Stimulated activated CD4-positive, alpha-beta T cell treated with anti-CD3 and anti-CD28 coated beads, Interleukin-12 subunit alpha, Interleukin-12 subunit beta, amount 100 ng/mL, for 4 hours (primary cell): ENCODE results near the gene GAL3ST3.
A peak's percentile ranks its signal among the peaks of the same experiment; 100 is the strongest.
"Not testable (repeated sequence)": the region's sequence is repeated elsewhere in the genome, so short reads cannot be mapped to it uniquely, and the experiment has no call there.

Experiments
- DNase-seq: peaks from one replicate; pipeline ENCODE4 v3.0.0-alpha.2; 2020

Gene GAL3ST3, protein sequence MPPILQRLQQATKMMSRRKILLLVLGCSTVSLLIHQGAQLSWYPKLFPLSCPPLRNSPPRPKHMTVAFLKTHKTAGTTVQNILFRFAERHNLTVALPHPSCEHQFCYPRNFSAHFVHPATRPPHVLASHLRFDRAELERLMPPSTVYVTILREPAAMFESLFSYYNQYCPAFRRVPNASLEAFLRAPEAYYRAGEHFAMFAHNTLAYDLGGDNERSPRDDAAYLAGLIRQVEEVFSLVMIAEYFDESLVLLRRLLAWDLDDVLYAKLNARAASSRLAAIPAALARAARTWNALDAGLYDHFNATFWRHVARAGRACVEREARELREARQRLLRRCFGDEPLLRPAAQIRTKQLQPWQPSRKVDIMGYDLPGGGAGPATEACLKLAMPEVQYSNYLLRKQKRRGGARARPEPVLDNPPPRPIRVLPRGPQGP

DNA sequence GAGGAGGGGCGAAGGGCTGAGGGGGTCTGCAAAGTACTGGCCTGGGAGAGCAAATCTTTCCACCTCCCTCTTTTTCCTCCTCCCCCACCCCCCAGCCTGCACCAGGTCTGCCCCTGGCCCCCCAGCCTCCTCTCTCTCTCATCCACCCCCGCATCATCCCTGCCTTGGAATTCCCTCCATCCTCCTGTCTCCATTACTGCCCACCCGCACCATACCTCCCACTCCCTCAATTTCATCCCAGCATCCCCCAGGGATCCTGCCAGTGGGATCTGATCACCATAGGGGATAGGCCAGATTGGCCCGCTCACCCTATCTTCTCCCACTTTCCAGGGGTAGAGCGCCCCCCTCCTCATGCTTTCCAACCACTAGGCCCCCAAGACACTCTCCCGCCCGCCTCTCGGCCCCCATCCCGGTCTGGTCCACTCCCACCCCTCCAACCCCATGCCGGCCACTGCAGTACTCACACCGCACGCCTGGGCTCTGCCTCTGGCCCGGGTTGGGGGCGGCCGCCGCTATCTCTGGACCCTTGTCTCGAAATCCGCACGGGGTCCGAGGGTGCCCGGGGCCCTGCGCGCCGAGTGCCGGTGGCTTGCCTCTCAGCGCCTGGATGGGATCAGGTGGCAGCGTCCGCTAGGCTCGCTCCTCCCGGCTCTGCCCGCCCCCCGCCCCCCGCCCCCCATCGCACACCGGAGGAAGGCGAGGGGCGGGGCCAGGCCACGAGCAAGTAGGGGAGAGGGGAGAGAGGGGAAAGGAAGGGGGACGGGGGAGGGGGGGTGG is at the start of gene GAL3ST3:
Gene GAL3ST3, minus strand, starts transcription at position 615 of the 777 bp plus-strand sequence. CDS start 3,746 bp downstream, outside the sequence.
- no peak for DNase-seq

DNA sequence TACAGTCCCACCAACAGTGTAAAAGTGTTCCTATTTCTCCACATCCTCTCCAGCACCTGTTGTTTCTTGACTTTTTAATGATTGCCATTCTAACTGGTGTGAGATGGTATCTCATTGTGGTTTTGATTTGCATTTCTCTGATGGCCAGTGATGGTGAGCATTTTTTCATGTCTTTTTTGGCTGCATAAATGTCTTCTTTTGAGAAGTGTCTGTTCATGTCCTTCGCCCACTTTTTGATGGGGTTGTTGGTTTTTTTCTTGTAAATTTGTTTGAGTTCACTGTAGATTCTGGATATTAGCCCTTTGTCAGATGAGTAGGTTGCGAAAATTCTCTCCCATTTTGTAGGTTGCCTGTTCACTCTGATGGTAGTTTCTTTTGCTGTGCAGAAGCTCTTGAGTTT is 43.2 kb upstream of the GAL3ST3 start:
- not testable (repeated sequence) for DNase-seq

DNA sequence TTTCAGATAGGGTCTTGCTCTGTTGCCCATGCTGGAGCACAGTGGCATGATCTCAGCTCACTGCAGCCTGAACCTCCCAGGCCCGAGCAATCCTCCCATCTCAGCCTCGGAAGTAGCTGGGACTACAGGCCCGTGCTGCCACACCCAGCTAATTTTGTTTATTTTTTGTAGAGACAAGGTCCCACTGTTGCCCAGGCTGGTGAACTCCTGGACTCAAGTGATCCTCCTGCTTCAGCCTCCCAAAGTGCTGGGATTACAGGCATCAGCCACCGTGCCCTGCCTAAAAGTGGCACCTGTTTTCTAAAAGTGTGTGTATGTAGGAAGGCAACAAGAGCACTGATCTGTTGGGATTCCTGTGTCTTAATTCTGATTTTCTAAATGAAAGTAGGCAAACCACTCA is 41.3 kb upstream of the GAL3ST3 start:
- DNase-seq = no peak

DNA sequence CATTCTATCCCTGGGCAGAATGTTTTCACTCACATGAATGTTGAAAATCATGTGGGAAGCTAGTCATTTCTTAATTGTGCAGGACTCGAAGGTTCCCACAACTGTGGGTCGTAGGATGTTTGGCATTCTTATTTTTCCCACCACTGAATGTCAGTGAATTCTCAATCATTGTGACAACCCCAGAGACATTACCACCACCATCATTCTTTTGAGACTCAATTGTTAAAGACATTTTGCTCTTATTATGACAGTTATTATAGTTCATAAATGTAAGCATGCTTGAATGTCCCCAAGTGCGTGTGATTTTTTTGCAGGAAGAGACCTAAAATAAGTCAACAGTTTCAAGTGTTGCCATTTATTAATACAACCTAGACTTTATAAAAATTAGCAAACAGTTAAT is 40.1 kb upstream of the GAL3ST3 start:
- DNase-seq = no peak

DNA sequence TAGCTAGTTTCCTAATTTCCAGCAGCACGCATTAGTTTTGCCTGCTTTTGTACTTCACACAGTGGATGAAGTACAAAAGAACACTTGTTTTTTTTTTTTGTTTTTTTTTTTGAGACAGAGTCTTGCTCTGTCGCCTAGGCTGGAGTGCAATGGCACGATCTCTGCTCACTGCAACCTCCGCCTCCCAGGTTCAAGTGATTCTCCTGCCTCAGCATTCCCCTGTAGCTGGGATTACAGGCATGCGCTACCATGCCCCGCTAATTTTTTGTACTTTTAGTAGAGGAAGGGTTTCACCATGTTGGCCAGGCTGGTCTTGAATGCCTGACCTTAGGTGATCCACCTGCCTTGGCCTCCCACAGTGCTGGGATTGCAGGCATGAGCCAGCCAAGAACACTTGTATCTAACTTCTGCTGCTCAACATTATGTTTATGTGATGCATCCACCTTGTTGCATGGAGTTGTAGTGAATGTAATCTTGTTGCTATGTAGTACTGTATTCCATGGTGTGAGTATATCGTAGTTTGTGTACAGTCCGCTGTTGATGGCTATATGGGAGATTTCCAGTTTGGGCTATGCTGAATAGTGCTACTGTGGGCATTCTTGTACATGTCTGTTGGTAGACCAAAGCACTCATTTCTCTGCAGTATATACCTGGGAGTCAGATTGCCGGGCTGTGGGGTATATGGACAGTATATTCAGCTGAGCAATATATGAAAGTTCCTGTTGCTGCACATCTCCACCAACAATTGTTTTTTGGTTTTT is 38.4 kb upstream of the GAL3ST3 start:
- DNase-seq = no peak

DNA sequence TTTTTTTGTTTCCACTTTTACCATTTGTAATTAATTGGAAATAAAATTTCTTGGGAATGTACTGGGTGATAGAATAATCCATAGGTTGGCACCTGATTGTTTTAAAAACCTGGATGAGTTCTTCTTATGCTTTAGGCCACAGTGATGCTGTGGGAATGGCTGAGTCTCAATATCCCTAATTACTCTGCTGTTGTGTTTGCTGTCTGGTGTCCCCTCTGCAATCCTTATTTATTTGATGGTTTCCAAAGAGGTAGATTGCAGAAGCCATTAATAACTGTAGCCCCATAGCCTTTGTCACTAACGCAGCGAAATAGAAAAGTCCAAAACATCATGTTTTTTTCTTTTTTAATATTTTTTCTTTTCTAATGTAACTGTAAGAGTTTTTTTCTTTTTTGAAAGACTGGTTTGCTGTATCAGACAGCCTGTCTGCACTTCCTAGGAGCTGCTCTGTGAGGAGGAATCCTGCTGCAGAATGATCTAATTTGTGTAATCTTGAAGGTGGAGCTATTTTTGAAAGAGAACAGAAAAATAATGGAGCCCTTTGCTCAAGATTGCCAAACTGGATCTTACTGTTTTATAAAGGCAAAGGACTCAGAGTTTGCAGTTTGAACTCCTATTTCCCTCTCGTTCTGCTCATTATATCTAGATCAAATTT is 36.0 kb upstream of the GAL3ST3 start:
- DNase-seq = no peak

DNA sequence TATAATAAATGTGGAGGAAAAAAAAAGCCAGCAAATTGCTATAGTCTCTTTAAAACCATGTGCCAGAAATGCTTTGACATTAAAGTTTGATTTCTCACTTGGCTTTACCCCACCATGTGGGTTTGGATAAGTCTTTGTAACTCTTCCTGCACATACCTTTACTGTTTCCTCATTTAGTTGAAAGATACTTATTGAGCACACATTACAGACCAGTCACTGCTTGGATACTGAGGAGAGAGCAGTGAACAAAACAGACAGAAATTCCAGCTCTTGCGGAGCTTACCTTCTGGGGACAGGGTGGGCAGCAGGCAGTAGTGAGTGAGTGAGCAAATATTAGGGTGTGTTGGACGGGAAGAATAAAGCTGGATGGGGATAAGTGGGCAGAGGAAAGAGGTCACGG is 34.8 kb upstream of the GAL3ST3 start:
- no peak for DNase-seq

DNA sequence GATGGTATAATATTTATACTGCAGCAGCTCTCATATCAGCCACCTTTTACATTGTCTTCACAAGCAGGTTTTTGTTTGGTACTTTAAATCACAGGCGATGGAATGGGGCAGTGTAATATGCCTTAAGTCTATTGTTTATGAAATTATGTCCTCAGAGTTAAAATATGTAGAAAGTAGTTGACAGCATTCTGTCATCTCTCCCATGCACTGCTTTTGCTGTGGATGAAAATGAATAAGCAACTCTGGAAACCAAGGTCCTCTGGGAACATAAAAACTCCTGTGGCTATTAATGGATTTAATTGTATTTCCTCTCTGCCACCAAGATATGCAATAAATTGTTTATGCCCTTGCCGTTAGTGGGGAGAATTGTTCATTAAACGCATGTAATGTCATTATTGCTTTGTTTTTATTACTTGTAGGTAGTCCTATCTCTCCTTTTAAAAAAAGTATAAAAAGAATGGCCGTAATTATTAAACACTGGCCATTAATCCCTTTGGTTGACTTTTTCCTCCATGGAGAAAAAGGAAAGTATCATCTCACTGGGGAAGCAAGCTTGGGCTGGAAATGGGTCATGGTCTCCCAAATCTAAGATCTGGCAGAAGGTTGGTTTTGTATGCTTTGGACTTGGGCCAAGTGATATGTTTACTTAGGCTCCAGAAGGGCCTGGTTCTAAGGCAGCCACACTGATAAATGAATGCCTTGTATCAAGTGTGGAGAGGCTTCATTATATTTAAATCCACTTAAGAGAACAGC is 34.2 kb upstream of the GAL3ST3 start:
- no peak for DNase-seq

DNA sequence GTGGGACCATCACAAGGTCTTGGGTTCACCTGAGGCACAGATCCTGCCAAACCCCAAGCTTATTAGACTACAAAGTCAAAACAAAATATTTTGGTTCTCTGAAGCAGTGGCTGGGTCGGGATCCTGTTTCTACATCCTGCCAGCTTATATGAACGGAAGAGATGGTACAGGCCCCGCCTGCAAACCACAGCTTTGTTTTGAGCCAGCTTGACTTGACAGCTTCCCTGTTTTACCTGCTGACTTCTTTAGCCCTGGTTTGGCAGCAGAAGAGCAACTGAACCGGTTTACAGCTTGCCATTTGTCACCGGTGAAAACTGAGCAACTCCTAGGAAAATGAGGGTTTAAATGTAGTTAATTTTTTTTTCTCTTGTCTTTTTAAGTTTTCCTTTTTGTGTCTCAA is 32.5 kb upstream of the GAL3ST3 start:
- DNase-seq = peak; percentile 35

DNA sequence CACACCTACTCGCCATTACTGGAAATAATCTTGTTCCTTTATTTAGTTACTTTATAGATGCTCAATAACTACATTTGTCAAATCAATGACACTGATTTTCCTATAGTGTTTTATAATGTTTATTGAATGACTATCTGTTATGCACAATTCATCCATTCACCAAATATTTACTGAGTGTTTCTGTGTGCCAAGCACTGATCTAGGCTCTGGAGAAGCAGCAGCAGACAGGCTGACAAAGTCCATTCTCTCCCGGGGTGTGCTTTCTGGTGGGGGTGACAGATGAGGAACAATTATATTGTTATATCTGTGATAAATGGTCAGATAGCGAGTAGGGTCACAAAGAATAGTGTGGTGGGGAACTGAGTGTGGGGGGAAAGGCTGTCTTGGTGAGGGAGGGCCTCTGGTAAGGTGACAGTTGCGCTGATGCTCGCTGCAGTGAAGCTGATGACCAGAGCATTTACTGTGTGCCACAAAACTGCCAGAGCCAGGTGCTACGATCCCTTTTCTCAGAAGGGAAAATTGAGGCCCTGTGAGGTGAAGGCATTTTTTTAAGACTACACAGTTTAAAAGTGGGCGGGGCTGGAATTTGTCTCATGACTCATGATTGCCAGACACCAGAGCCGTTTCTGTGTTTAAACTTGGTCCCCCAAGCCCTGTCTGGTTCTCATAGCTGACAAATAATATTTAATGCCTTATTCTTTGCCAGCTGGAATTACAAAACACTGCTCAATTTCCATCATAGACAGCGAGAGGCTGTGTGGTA is 31.3 kb upstream of the GAL3ST3 start:
- peak; percentile 49 for DNase-seq

DNA sequence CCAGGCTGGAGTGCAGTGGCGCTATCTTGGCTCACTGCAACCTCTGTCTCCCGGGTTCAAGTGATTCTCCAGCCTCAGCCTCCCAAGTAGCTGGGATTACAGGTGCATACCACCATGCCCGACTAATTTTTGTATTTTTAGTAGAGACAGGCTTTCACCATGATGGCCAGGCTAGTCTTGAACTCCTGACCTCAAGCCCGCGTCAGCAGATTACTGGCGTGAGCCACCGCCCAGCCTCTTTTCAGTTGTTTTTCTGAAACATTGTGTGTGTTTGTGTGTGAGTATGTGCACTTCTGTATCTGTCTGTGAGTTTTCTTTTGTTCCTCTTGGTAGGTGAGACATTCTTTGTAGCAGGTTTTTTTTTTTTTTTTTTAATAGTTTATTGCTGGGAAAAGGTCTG is 30.0 kb upstream of the GAL3ST3 start:
- not testable (repeated sequence) for DNase-seq

DNA sequence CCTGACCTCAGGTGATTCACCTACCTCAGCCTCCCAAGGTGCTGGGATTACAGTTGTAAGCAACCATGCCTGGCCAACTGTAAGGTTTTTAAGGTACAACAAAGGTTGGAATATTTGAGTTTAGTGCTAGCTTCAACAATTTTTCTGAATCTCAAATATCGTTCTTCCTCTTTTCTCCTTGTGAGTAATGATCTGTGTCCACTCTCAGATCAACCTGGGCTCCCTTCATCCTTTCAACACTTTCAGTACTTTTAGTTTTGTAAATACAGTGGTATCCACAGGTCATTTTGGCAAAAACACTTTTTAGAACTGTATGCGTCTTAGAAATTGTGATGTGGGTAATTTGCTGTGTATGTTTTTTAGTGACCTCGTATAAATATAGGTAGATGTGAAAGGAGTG is 29.0 kb upstream of the GAL3ST3 start:
- no peak for DNase-seq

DNA sequence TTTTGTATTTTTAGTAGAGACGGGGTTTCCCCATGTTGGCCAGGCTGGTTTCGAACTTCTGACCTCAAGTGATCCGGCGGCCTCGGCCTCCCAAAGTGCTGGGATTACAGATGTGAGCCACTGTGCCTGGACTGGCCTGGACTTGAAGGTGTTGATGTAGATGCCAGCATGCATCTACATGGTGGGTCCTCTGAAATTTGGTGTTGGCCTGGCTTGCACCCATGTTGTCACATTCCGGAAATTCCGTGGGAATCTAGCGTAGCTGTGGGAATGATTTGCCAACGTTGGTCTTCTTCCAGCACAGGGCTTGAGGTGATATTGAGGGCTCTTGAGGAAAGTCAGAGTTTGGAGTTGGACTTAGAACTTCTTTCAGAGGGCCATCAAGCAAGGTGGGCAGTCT is 27.6 kb upstream of the GAL3ST3 start:
- no peak for DNase-seq

DNA sequence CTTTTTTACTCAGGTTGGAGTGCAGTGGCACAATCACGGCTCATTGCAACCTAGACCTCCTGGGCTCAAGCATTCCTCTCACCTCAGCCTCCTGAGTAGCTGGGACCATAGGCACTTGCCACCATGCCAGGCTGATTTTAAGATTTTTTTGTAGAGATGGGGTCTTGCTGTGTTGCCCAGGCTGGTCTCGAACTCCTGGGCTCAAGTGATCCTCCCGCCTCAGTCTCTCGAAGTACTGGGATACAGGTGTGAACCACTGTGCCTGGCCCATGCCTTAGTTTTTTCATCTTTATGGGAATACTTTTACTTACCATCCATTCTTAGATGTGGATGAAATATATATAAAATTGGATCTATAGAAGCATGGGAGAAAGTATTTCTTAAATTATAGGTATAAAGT is 26.3 kb upstream of the GAL3ST3 start:
- no peak for DNase-seq

DNA sequence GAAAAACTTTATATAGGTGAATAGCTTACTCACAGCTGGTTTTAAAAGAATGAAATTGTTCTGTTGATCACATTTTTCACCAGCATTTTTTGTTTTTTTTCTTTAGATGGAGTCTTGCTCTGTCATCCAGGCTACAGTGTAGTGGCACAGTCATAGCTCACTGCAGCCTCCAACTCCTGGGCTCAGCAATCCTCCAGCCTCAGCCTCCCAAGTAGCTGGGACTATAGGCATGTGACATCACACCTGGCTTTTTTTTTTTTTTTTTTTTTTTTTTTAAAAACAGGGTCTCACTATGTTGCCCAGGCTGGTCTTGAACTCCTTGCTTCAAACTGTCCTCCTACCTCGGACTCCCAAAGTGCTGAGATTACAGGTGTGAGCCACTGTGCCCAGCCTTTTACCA is 24.7 kb upstream of the GAL3ST3 start:
- DNase-seq = no peak

DNA sequence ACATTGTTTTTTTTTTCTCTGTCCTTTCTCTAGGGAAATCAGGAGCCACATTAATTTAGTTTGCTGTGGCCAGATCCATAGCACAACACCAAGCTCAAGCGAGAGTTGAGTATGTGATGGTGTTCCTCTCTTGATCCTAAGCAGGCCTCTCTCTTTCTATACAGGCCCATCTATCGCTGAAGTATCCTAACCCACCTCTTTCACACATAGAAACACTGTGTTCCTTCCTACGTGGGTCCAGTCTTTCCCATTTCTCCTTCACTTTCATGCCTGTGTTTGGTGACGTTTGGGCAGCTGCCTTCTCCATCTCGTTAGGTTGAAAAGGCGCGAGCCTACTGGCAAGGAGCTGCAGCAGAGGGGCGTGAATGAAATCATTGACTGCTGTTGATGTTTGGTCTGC is 23.6 kb upstream of the GAL3ST3 start:
- DNase-seq = no peak

DNA sequence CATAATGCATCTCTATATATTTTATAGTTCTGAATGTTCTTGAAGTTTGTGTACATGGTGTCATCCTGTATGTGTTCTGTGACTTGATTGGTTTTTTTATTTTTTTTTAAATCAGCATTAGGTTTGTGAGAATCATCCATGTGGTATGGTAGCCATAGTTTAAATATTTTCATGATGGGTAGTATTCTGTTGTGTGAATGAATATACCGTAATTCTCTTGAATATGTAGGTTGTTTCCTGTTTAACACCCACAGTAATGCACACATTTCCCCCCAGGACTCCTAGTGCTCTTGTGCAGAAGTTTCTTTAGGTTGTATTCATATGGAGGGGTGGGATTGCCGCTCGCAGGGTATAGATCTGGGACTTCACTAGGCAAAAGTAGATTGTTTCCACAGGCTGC is 23.1 kb upstream of the GAL3ST3 start:
- no peak for DNase-seq

DNA sequence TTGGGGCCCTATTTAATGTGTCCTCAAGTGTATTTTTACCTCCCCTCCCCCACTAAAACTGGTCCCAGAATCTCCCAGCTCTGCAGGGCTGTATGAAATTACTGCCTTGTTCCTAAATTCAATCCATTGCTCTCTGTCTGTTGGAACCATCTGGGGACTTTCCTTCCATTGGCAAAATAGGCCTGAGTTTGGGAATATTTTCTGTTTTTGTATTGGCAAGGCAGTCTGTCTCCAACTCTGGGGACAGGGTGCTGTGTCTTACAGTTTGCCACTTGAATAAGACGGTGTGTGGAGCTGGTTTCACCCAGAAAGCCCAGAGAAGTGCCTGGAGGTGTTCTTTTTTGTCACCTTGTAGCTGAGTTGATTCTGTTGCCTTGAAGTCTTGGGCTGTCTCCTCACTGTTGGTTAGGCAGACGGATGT is 22.4 kb upstream of the GAL3ST3 start:
- no peak for DNase-seq

DNA sequence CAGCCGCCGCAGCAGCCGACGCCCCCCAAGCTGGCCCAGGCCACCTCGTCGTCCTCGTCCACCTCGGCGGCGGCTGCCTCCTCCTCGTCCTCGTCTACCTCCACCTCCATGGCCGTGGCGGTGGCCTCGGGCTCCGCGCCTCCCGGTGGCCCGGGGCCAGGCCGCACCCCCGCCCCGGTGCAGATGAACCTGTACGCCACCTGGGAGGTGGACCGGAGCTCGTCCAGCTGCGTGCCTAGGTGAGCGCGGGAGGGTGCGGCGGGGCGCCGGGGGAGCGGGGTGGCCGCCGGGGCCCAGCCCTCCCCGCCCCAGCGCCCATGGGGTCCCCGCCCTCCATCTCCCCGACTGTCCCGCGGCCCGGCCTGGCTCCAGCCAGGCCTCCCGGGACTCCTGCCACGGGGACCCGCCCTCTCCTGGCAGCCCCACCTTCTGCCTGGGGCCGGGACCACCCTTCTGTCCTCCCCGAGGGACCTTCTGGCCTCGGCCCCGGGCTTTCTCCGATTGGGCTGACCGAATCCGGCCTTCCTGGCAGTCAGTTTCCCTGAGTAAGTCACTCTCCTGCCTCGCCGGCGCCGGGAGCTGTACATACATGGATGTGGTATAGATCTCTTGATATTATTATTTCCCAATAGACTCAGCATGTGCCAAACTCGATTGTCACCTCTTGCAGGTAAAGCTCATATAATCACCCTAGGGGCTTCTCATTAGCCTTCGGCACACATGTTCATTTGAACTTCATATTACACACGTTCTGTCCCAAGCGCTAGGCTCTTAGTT is 21.8 kb upstream of the GAL3ST3 start:
- DNase-seq = no peak
